H1 (cell line): ENCODE results near the gene CLDN14. TPM values are rescaled to one million over a fixed set of nuclear protein-coding genes. Genes with fewer than 3 reads are reported as not detected.

Experiments
- CTCF ChIA-PET: fragments of 300-600 bp; sonication (Branson Sonifier 250); formaldehyde crosslinking; loops from one replicate; lab custom pipeline; 2021; ENCODE audit not compliant: partially characterized antibody; lab: Charles Lee
- POLR2A ChIA-PET: fragments of 300-600 bp; sonication (Branson Sonifier 250); formaldehyde crosslinking; loops from one replicate; lab custom pipeline; 2021; ENCODE audit warnings: inconsistent platforms; ENCODE audit not compliant: partially characterized antibody; lab: Charles Lee
- DNase-seq, 2 experiments: peaks; one replicate each; pipeline versions ENCODE4 v3.0.0 to v3.0.0-alpha.2; 2010 to 2022; ENCODE audit warnings: low spot score in 2 of 2, low read depth in 1 of 2, mixed read lengths in 1 of 2
- FAIRE-seq: peaks from 2 replicates; lab custom pipeline; 2011; peaks lifted over from hg19 to GRCh38; lab: Jason Lieb, UNC
- H2AFZ ChIP-seq: 2 replicates; pipeline ENCODE4 v1.8.1; 2012; ENCODE audit warnings: low read length, inconsistent platforms
- H2AK5ac ChIP-seq: 2 replicates; pipeline ENCODE4 v1.6.1; 2013; ENCODE audit warnings: low read depth, low read length
- H2BK120ac ChIP-seq: replicated peaks from 2 replicates; pipeline ENCODE3; 2013; ENCODE audit warnings: low read depth, low read length, inconsistent platforms
- H2BK12ac ChIP-seq: 2 replicates; pipeline ENCODE4 v1.6.1; 2013; ENCODE audit warnings: low read depth, low read length
- H2BK15ac ChIP-seq: 2 replicates; pipeline ENCODE4 v1.6.1; 2013; ENCODE audit warnings: low read length
- H2BK20ac ChIP-seq: 2 replicates; pipeline ENCODE4 v1.6.1; 2013; ENCODE audit warnings: low read length
- H2BK5ac ChIP-seq: 2 replicates; pipeline ENCODE4 v1.6.1; 2013; ENCODE audit warnings: low read depth, low read length
- H3K14ac ChIP-seq: 2 replicates; pipeline ENCODE4 v1.6.1; 2013; ENCODE audit warnings: inconsistent platforms; ENCODE audit not compliant: insufficient read length
- H3K18ac ChIP-seq: 2 replicates; pipeline ENCODE4 v1.6.1; 2013; ENCODE audit warnings: low read length; ENCODE audit errors: extremely low read depth
- H3K23ac ChIP-seq: 2 replicates; pipeline ENCODE4 v1.6.1; 2013; ENCODE audit warnings: inconsistent platforms; ENCODE audit not compliant: insufficient read length
- H3K23me2 ChIP-seq: 2 replicates; pipeline ENCODE4 v1.6.1; 2013; ENCODE audit warnings: low read depth, low read length
- H3K27ac ChIP-seq: 2 replicates; pipeline ENCODE4 v1.6.1; 2011; ENCODE audit warnings: low read depth, low read length, inconsistent platforms
- H3K27me3 ChIP-seq, 4 experiments: replicated peaks in 1 of 4; 1 replicate in 1 of 4; 2 replicates in 3 of 4; pipeline versions ENCODE4 v1.6.1 to v1.8.1; 2011 to 2013; ENCODE audit warnings: low read length in 3 of 4, mild to moderate bottlenecking in 3 of 4, inconsistent platforms in 2 of 4, mixed read lengths in 2 of 4, moderate library complexity in 1 of 4; ENCODE audit not compliant: control insufficient read depth in 3 of 4, insufficient read depth in 3 of 4; ENCODE audit errors: extremely low read depth in 1 of 4
- H3K36me3 ChIP-seq, 4 experiments: 2 replicates each; pipeline versions ENCODE4 v1.6.1 to v1.8.1; 2011 to 2013; ENCODE audit warnings: mild to moderate bottlenecking in 4 of 4, low read length in 3 of 4, moderate library complexity in 2 of 4, control low read depth in 1 of 4, inconsistent platforms in 1 of 4; ENCODE audit not compliant: insufficient read depth in 4 of 4, control insufficient read depth in 2 of 4
- H3K4ac ChIP-seq: replicated peaks from 2 replicates; pipeline ENCODE3; 2013; ENCODE audit warnings: low read length, low read depth, mixed read lengths, inconsistent platforms; ENCODE audit not compliant: insufficient read length
- H3K4me1 ChIP-seq, 4 experiments: replicated peaks in 1 of 4; 1 replicate in 1 of 4; 2 replicates in 3 of 4; pipeline versions ENCODE4 v1.6.1 to v1.8.1; 2011 to 2013; ENCODE audit warnings: low read length in 3 of 4, inconsistent platforms in 2 of 4, mixed read lengths in 1 of 4; ENCODE audit not compliant: insufficient read depth in 4 of 4, control insufficient read depth in 3 of 4
- H3K4me2 ChIP-seq, 2 experiments: 2 replicates each; pipeline versions ENCODE4 v1.6.1 to v1.8.1; 2011 to 2013; ENCODE audit warnings: low read depth in 2 of 2, low read length in 2 of 2, control low read depth in 1 of 2, inconsistent platforms in 1 of 2, mild to moderate bottlenecking in 1 of 2; ENCODE audit not compliant: insufficient read depth in 1 of 2
- H3K4me3 ChIP-seq, 4 experiments: fragments of 200-600, 300-600 bp in 1 of 4; sonication (generic), shearing (Covaris generic), sonication (Bioruptor Twin) in 1 of 4; 2 replicates each; pipeline versions ENCODE4 v1.5.1 to v1.8.1; 2011 to 2016; ENCODE audit warnings: low read length in 4 of 4, low read depth in 3 of 4, control low read depth in 2 of 4, inconsistent platforms in 2 of 4, mild to moderate bottlenecking in 2 of 4, mixed read lengths in 1 of 4, moderate library complexity in 1 of 4; ENCODE audit not compliant: insufficient read depth in 2 of 4; ENCODE audit errors: extremely low read depth in 1 of 4
- H3K56ac ChIP-seq: replicated peaks from 2 replicates; pipeline ENCODE3; 2013; ENCODE audit warnings: low read depth, mild to moderate bottlenecking, mixed read lengths, low read length, inconsistent platforms; ENCODE audit not compliant: insufficient read length
- H3K79me1 ChIP-seq: 2 replicates; pipeline ENCODE4 v1.6.1; 2013; ENCODE audit warnings: low read depth, low read length, control low read depth
- H3K79me2 ChIP-seq, 2 experiments: 2 replicates each; pipeline versions ENCODE4 v1.6.1 to v1.8.1; 2012 to 2013; ENCODE audit warnings: low read length in 2 of 2, mild to moderate bottlenecking in 2 of 2, inconsistent platforms in 1 of 2; ENCODE audit not compliant: insufficient read depth in 2 of 2, control insufficient read depth in 1 of 2
- H3K9ac ChIP-seq, 4 experiments: replicated peaks in 1 of 4; 1 replicate in 1 of 4; 2 replicates in 3 of 4; pipeline versions ENCODE4 v1.6.1 to v1.8.1; 2011 to 2013; ENCODE audit warnings: low read depth in 3 of 4, low read length in 3 of 4, control low read depth in 2 of 4, mild to moderate bottlenecking in 2 of 4, moderate library complexity in 2 of 4, inconsistent platforms in 1 of 4; ENCODE audit errors: extremely low read depth in 1 of 4
- H3K9me3 ChIP-seq, 2 experiments: 2 replicates each; pipeline versions ENCODE4 v1.6.1 to v1.8.1; 2012 to 2013; ENCODE audit warnings: mild to moderate bottlenecking in 2 of 2, moderate library complexity in 2 of 2, control low read depth in 1 of 2, inconsistent platforms in 1 of 2, low read depth in 1 of 2, low read length in 1 of 2, mixed read lengths in 1 of 2; ENCODE audit not compliant: insufficient read depth in 2 of 2
- H4K20me1 ChIP-seq, 2 experiments: replicated peaks in 1 of 2; 2 replicates each; pipeline versions ENCODE3 to v1.8.1; 2011 to 2013; ENCODE audit warnings: inconsistent platforms in 2 of 2, low read length in 2 of 2, mild to moderate bottlenecking in 1 of 2; ENCODE audit not compliant: insufficient read depth in 2 of 2, control insufficient read depth in 1 of 2
- H4K5ac ChIP-seq: 2 replicates; pipeline ENCODE4 v1.6.1; 2013; ENCODE audit warnings: low read length, low read depth, mixed read lengths, inconsistent platforms; ENCODE audit not compliant: insufficient read length
- H4K8ac ChIP-seq: 2 replicates; pipeline ENCODE4 v1.8.0; 2013; ENCODE audit warnings: mild to moderate bottlenecking, moderate library complexity, low read length, inconsistent platforms; ENCODE audit not compliant: insufficient read depth; ENCODE audit errors: extremely low read depth
- H4K91ac ChIP-seq: replicated peaks from 2 replicates; pipeline ENCODE3; 2013; ENCODE audit warnings: low read length, mixed read lengths, inconsistent platforms; ENCODE audit not compliant: insufficient read length
- BACH1 ChIP-seq: IDR thresholded peaks from 2 replicates; pipeline ENCODE4 v1.6.1; 2012; ENCODE audit warnings: low read length, improper control_type of control experiment
- CEBPB ChIP-seq: IDR thresholded peaks from 2 replicates; pipeline ENCODE4 v1.6.1; 2012; ENCODE audit warnings: low read depth, low read length
- CHD2 ChIP-seq: IDR thresholded peaks from 2 replicates; pipeline ENCODE4 v1.6.1; 2012; ENCODE audit warnings: low read length, improper control_type of control experiment
- CREB1 ChIP-seq: IDR thresholded peaks from 2 replicates; pipeline ENCODE4 v1.6.1; 2012; ENCODE audit warnings: inconsistent platforms
- CTBP2 ChIP-seq: IDR thresholded peaks from 2 replicates; pipeline ENCODE4 v1.7.0; 2011; ENCODE audit warnings: borderline replicate concordance, mild to moderate bottlenecking, moderate library complexity, mixed read lengths, low read length; ENCODE audit not compliant: insufficient read depth, insufficient read length
- E2F6 ChIP-seq: IDR thresholded peaks from 2 replicates; pipeline ENCODE4 v1.6.1; 2012; ENCODE audit warnings: inconsistent platforms
- FOSL1 ChIP-seq: IDR thresholded peaks from 2 replicates; pipeline ENCODE4 v1.6.1; 2011; ENCODE audit warnings: mild to moderate bottlenecking, low read depth, low read length, moderate library complexity; ENCODE audit not compliant: insufficient read depth
- GTF2F1 ChIP-seq: IDR thresholded peaks from 2 replicates; pipeline ENCODE4 v1.6.1; 2012; ENCODE audit warnings: low read depth, low read length, improper control_type of control experiment, borderline replicate concordance
- JUN ChIP-seq: IDR thresholded peaks from 2 replicates; pipeline ENCODE4 v1.6.1; 2011; ENCODE audit warnings: low read depth, mild to moderate bottlenecking, improper control_type of control experiment, low read length
- KDM4A ChIP-seq: IDR thresholded peaks from one replicate; pipeline ENCODE4 v1.7.1; 2012; ENCODE audit warnings: low read depth, mild to moderate bottlenecking, moderate library complexity, low read length, inconsistent platforms; ENCODE audit not compliant: severe bottlenecking
- MAX ChIP-seq: IDR thresholded peaks from 2 replicates; pipeline ENCODE4 v1.6.1; 2012; ENCODE audit warnings: inconsistent platforms
- POU5F1 ChIP-seq: IDR thresholded peaks from 2 replicates; pipeline ENCODE4 v1.6.1; 2011; ENCODE audit warnings: low read depth, mild to moderate bottlenecking, low read length, moderate library complexity
- RAD21 ChIP-seq, 2 experiments: IDR thresholded peaks in 1 of 2; conservative IDR thresholded peaks in 1 of 2; 2 replicates each; pipeline ENCODE4 v1.6.1; 2011; ENCODE audit warnings: low read depth in 2 of 2, low read length in 2 of 2, improper control_type of control experiment in 1 of 2, inconsistent platforms in 1 of 2, mild to moderate bottlenecking in 1 of 2, moderate library complexity in 1 of 2
- SP2 ChIP-seq: IDR thresholded peaks from 2 replicates; pipeline ENCODE4 v1.6.1; 2012; ENCODE audit warnings: mild to moderate bottlenecking, low read length, inconsistent platforms
- ZNF274 ChIP-seq: IDR thresholded peaks from 2 replicates; pipeline ENCODE4 v1.7.0; 2012; ENCODE audit warnings: low read length, borderline replicate concordance; ENCODE audit errors: extremely low read depth
- WGBS, 2 experiments: shearing (Covaris generic) in 1 of 2; methylation state at CpG; one replicate each; pipeline versions ENCODE4 v1.1.6 to v1.1.7; 2013 to 2015; ENCODE audit warnings: low lambda C conversion rate in 2 of 2, mixed read lengths in 2 of 2, inconsistent platforms in 1 of 2, low coverage in 1 of 2, missing lambda C conversion rate in 1 of 2; ENCODE audit not compliant: insufficient replicate concordance in 2 of 2, insufficient coverage in 1 of 2, insufficient read length in 1 of 2; ENCODE audit errors: extremely low coverage in 1 of 2, missing lambda C conversion rate in 1 of 2; 5-methylcytosine and 5-hydroxymethylcytosine counted together
- polyA plus RNA-seq, 7 experiments: library from polyadenylated mRNA; depleted of rRNA in 3 of 7; stranded (reverse) in 5 of 7; unstranded in 2 of 7; fragments of >200 nt in 5 of 7; fragments of 200-250 nt in 2 of 7; gene quantifications; 1 replicate in 5 of 7; 2 replicates in 1 of 7; 4 replicates in 1 of 7; pipeline versions ENCODE4 v1.2.1 to v1.2.3, GENCODE V29; 2011 to 2013; ENCODE audit warnings: missing spikeins in 2 of 7, mixed read lengths in 2 of 7
- total RNA-seq: library from RNA; stranded (reverse); fragmentation: NEBNext Ultra II Directional; extraction: Animal tissue kit (Norgen Biotek cat#: 25700); gene quantifications from 2 replicates; pipeline ENCODE4 v1.2.1, GENCODE V29; 2021

The CLDN14 gene
- total and polyA plus RNA-seq, 2 of the 8 experiments (the other 6 are each of a cell fraction or from before 2014, with no cell fraction given), result 0.08 TPM; not detected in 1

GRCh38 chr21:36441715-36442114 lies 38.2 kb downstream of the CLDN14 start:
- H3K18ac ChIP-seq, result no peak overlapping the region
- no peaks in the 10 kb centered on the region for H4K20me1 ChIP-seq
- no peaks in the 10 kb centered on the region for H3K79me1 ChIP-seq
- H3K36me3 ChIP-seq, result no peaks in the 10 kb centered on the region
- H2BK120ac ChIP-seq, result no peak overlapping the region
- no peak overlapping the region for H3K27ac ChIP-seq
- H4K91ac ChIP-seq, result no peak overlapping the region
- H3K23ac ChIP-seq, result no peak overlapping the region
- H3K56ac ChIP-seq, result no peak overlapping the region
- no peak for FAIRE-seq
- no peak overlapping the region for H4K5ac ChIP-seq
- CTCF ChIA-PET, result no interaction called here
- H3K4me1 ChIP-seq, result no peaks in the 10 kb centered on the region
- DNase-seq, result no peak
- H2BK20ac ChIP-seq, result no peak overlapping the region
- 90% methylated on average over 6 of the region's 6 CpGs; no CpG with 5 or more reads in 1 of the 2 experiments for WGBS, 2 experiments
- H3K14ac ChIP-seq, result no peak overlapping the region
- H2BK15ac ChIP-seq, result no peak overlapping the region
- no peak overlapping the region for H2AFZ ChIP-seq
- H3K9ac ChIP-seq, result no peak overlapping the region
- H3K27me3 ChIP-seq, result no peaks in the 10 kb centered on the region
- POLR2A ChIA-PET, result no interaction called here
- no peak overlapping the region for H2BK5ac ChIP-seq
- H3K23me2 ChIP-seq, result no peaks in the 10 kb centered on the region
- no peak overlapping the region for H2BK12ac ChIP-seq
- H4K8ac ChIP-seq, result no peak overlapping the region
- H3K4me2 ChIP-seq, result no peak overlapping the region
- H3K4ac ChIP-seq, result no peak overlapping the region
- no peaks in the 10 kb centered on the region for H3K9me3 ChIP-seq
- no peaks in the 10 kb centered on the region for H3K79me2 ChIP-seq
- H3K4me3 ChIP-seq, result no peak overlapping the region
- H2AK5ac ChIP-seq, result no peak overlapping the region
- TF ChIP-seq E2F6, result no peak
- no peak for TF ChIP-seq CHD2
- TF ChIP-seq KDM4A, result no peak
- no peak for TF ChIP-seq POU5F1
- TF ChIP-seq CTBP2, result no peak
- no peak for TF ChIP-seq CEBPB
- no peak for TF ChIP-seq ZNF274
- no peak for TF ChIP-seq RAD21 (IDR thresholded peaks at IDR 0.05 in 1 of 2, conservative IDR thresholded peaks at IDR 0.05 in 1 of 2; ENCODE audit: low read depth in 2 of 2, low read length in 2 of 2)
- no peak for TF ChIP-seq GTF2F1
- TF ChIP-seq CREB1, result no peak
- no peak for TF ChIP-seq SP2
- TF ChIP-seq FOSL1, result no peak
- no peak for TF ChIP-seq JUN
- no peak for TF ChIP-seq BACH1
- TF ChIP-seq MAX, result no peak
